ENCODE data around the gene LEMD1. TPM values are rescaled to one million over a fixed set of nuclear protein-coding genes. Genes with fewer than 3 reads are reported as not detected.
A peak's percentile ranks its signal among the peaks of the same experiment; 100 is the strongest.

LEMD1 gene
- total RNA-seq, 2 donors from 2014 or later = not detected

GRCh38 chr1:205346956-205347574 is 74.8 kb downstream of the LEMD1 start:
- DNase-seq (ENCODE audit: low spot score) = no peak
- intact Hi-C loops (cut with DNase I) = no loop called here

- no peak for DNase-seq (ENCODE audit: low spot score)
- intact Hi-C loops (cut with DNase I) = no loop called here
Measured at GRCh38 chr1:205345761-205346160, 76.1 kb downstream of the LEMD1 start.

- DNase-seq (ENCODE audit: low spot score) = no peak
Measured at GRCh38 chr1:205344066-205344928, 77.6 kb downstream of the LEMD1 start.

GRCh38 chr1:205343431-205344065 is 78.3 kb downstream of the LEMD1 start:
- intact Hi-C loops (cut with DNase I) = no loop called here
- DNase-seq (ENCODE audit: low spot score) = no peak

More at GRCh38 chr1:205344066-205344928, 77.6 kb downstream of the LEMD1 start:
- intact Hi-C loops (cut with DNase I) = no loop called here

DNA sequence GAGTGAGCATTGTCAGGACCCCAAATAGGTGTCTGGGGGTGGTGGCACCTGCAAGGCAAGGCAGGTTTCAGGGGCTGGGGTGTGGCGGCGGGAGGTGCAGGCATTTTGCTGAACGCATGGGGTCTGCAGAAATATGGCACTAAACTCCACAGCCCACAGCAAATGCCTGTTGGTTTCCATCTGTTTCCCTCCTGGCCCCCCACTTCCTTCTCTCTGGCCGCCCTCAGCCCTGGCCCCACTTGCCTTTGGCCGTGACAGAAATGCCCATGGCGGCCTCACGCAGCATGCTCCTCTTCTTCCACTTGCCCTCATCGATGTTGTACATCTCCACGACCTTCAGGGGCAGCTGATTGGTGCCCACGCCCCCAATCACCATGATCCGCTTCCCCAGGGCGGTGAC is 78.9 kb downstream of the LEMD1 start:
- no peak for DNase-seq (ENCODE audit: low spot score)
- intact Hi-C loops (cut with DNase I) = no loop called here

DNA sequence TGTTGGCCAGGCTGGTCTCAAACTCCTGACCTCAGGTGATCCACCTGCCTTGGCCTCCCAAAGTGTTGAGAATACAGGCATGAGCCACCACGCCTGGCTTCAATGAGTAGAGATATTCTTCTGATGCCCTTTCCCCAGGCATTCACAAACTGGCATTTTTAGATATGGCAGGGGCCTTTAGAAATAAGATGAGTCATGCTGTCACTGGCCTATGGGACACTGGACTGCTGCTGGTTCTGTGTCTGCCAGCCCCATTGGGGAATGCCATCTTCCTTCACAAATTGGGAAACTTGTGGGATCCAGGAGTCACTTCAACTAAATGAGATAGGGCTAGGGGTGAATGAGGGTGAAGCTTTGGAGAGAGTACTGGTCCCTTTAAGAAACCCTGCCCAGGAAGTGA is 81.2 kb downstream of the LEMD1 start:
- intact Hi-C loops (cut with DNase I) = no loop called here

DNA sequence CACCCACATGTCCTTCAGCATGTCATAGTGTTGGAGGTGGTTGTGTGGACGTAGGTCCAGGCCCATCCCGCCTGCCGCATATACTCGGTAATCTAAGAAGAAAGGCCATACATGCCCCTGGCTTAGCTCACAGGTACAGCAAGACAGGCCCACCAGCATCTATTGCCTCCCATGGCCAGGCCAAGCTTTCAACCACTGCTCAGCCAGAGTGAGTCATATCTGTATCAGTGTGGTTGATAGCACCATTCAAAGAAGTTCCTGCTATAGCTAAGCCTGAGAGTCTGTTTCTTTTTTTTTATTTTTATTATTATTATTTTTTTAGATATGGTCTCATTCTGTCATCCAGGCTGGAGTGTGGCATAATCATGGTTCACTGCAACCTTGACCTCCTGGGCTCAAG is 82.1 kb downstream of the LEMD1 start:
- intact Hi-C loops (cut with DNase I) = no loop called here
- DNase-seq (ENCODE audit: low spot score) = no peak

More for the DNA sequence above, 81.2 kb downstream of the LEMD1 start:
- DNase-seq (ENCODE audit: low spot score) = no peak

GRCh38 chr1:205339197-205339702 is 82.6 kb downstream of the LEMD1 start:
- intact Hi-C loops (cut with DNase I) = no loop called here

GRCh38 chr1:205338011-205338410 is 83.8 kb downstream of the LEMD1 start:
- intact Hi-C loops (cut with DNase I) = no loop called here
- DNase-seq (ENCODE audit: low spot score) = peak; percentile 17

More at GRCh38 chr1:205339197-205339702, 82.6 kb downstream of the LEMD1 start:
- peak; percentile 65 for DNase-seq (ENCODE audit: low spot score)

DNA sequence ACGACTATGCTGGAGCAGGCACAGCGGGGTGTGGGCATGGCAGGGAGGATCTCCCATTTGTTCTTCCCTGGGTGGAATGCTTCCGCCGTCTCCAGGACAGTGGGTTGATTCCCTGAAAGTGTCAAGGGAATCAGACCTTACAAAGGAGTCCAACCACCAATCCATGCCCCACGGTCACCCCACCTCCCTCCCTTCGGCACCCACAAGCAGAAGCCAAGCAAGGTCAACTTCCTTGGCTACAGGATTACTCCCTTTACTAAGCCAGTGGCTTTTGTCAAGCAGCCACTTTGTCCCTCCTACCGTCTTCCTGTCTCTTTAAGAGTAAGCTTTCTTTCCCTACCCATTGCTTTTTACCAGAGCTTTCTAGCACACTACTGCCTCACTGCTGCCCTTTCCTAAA is 84.4 kb downstream of the LEMD1 start:
- intact Hi-C loops (cut with DNase I) = no loop called here
- no peak for DNase-seq (ENCODE audit: low spot score)

- no peak for DNase-seq (ENCODE audit: low spot score)
- intact Hi-C loops (cut with DNase I) = no loop called here
Measured at GRCh38 chr1:205335692-205336091, 86.2 kb downstream of the LEMD1 start.

DNA sequence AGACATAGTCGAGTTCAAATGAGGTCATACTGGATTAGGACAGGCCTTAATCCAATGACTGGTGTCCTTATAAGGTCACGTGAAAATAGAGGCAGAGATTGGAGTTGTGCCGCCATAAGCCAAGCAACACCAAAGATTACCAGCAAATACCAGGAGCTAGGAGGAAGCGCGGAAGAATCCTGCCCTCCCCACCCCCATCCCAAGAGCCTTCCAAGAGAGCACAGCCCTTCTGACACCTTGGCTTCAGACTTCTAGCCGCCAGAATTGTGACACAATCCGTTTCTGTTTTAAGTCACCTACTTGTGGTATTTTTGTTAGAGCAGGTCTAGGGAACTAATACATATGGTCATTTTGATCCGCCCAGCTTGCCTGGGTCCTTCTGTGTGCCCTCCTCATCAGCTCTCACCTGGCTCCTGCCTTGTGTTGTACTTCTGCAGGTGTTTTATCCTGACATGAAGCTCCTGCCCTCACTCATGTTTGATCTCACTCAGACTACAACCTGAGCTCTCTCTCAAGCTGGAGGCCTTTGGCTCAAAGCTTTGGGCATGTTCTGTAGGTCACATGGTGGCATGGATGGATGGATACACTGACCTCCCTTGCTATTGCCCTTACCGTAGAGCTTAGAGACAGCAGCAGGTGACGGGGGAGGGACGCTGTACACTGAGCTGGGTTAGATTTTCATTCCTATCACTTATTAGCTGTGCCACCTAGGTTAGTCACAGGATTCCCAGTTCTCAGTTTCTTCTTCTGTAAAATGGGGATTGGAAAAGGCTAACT is 89.7 kb downstream of the LEMD1 start:
- no peak for DNase-seq (ENCODE audit: low spot score)
- intact Hi-C loops (cut with DNase I) = no loop called here

Small RNAs within 50 kb of the gene (microRNA-seq; reads per million reads assigned to microRNA genes)
- 0.32 to 7.0 reads per million in 2 donors for gene MIR135B (ENCODE audit: borderline microRNAs expressed in 2 of 2)

Other genes with a start within 250 kb of the LEMD1 start
- gene DSTYK, start 210.4 kb downstream of the LEMD1 start, total RNA-seq = 10 to 100 TPM; 10.9 to 11.9 TPM
- 1 to 10 TPM; 4.1 to 4.6 TPM for gene TMCC2, start 194.1 kb downstream of the LEMD1 start, total RNA-seq
- 1 to 10 TPM; 1.1 to 1.5 TPM for gene NUAK2, start 100.3 kb downstream of the LEMD1 start, total RNA-seq
- gene KLHDC8A, start 65.1 kb downstream of the LEMD1 start, total RNA-seq = under 1 TPM in 1 of 2 donors, not detected in 1; 0.83 TPM
- not detected for gene BLACAT1, start 34.0 kb upstream of the LEMD1 start, total RNA-seq
- 1 to 10 TPM; 5.8 to 5.9 TPM for gene CDK18, start 82.6 kb upstream of the LEMD1 start, total RNA-seq
- gene ELK4, start 210.0 kb upstream of the LEMD1 start, total RNA-seq = 10 to 100 TPM; 49.8 to 54.6 TPM

Data from posterior vena cava (tissue), 2 donors.